Keratinocyte (primary cell): ENCODE measurements around the gene OR51S1. TPM values are rescaled to one million over a fixed set of nuclear protein-coding genes. Genes with fewer than 3 reads are reported as not detected.

Source experiments
- DNase-seq: peaks from one replicate; pipeline ENCODE4 v3.0.0-alpha.2; 2011; ENCODE audit warnings: low read depth, missing footprints, low spot score
- FAIRE-seq: peaks from 2 replicates; lab custom pipeline; 2011; peaks lifted over from hg19 to GRCh38; lab: Jason Lieb, UNC
- H2AFZ ChIP-seq: 2 replicates; pipeline ENCODE4 v1.6.0; 2012; ENCODE audit warnings: low read length, control low read depth, inconsistent platforms; ENCODE audit not compliant: control insufficient read depth
- H3K27ac ChIP-seq: 2 replicates; pipeline ENCODE4 v1.5.1; 2011; ENCODE audit warnings: low read length; ENCODE audit not compliant: control insufficient read depth, insufficient read depth
- H3K27me3 ChIP-seq: 3 replicates; pipeline ENCODE4 v1.6.0; 2011; ENCODE audit warnings: low read length; ENCODE audit not compliant: control insufficient read depth, insufficient read depth; ENCODE audit errors: extremely low read depth
- H3K36me3 ChIP-seq, 2 experiments: 2 replicates in 1 of 2; 3 replicates in 1 of 2; pipeline ENCODE4 v1.5.1; 2011; ENCODE audit warnings: low read length in 2 of 2, mild to moderate bottlenecking in 1 of 2; ENCODE audit not compliant: control insufficient read depth in 2 of 2, insufficient read depth in 2 of 2; ENCODE audit errors: extremely low read depth in 1 of 2
- H3K4me1 ChIP-seq: 3 replicates; pipeline ENCODE4 v1.5.1; 2011; ENCODE audit warnings: low read length; ENCODE audit not compliant: control insufficient read depth, insufficient read depth; ENCODE audit errors: extremely low read depth
- H3K4me2 ChIP-seq: 3 replicates; pipeline ENCODE4 v1.6.0; 2011; ENCODE audit warnings: low read depth, low read length; ENCODE audit not compliant: control insufficient read depth, insufficient read depth; ENCODE audit errors: extremely low read depth
- H3K4me3 ChIP-seq, 3 experiments: fragments of 200-600 bp in 1 of 3; sonication (generic) in 1 of 3; 2 replicates in 2 of 3; 3 replicates in 1 of 3; pipeline ENCODE4 v1.5.1; 2011 to 2016; ENCODE audit warnings: low read length in 3 of 3, mild to moderate bottlenecking in 3 of 3, control low read depth in 2 of 3, inconsistent platforms in 1 of 3, low read depth in 1 of 3, mixed read lengths in 1 of 3, mixed run types in 1 of 3, moderate library complexity in 1 of 3; ENCODE audit not compliant: control insufficient read depth in 2 of 3, insufficient read depth in 2 of 3; ENCODE audit errors: extremely low read depth in 1 of 3
- H3K79me2 ChIP-seq: 2 replicates; pipeline ENCODE4 v1.6.0; 2012; ENCODE audit warnings: low read length; ENCODE audit not compliant: control insufficient read depth, insufficient read depth
- H3K9ac ChIP-seq: 3 replicates; pipeline ENCODE4 v1.6.0; 2011; ENCODE audit warnings: low read length; ENCODE audit not compliant: control insufficient read depth, insufficient read depth; ENCODE audit errors: extremely low read depth
- H3K9me1 ChIP-seq: 3 replicates; pipeline ENCODE4 v1.6.0; 2011; ENCODE audit warnings: low read length; ENCODE audit not compliant: control insufficient read depth, insufficient read depth; ENCODE audit errors: extremely low read depth
- H3K9me3 ChIP-seq: 2 replicates; pipeline ENCODE4 v1.5.1; 2012; ENCODE audit warnings: low read depth, low read length; ENCODE audit not compliant: control insufficient read depth
- H4K20me1 ChIP-seq: 3 replicates; pipeline ENCODE4 v1.6.0; 2011; ENCODE audit warnings: low read length; ENCODE audit not compliant: control insufficient read depth, insufficient read depth; ENCODE audit errors: extremely low read depth
- EZH2 ChIP-seq: IDR thresholded peaks from one replicate; pipeline ENCODE4 v1.6.1; 2012; ENCODE audit warnings: inconsistent platforms, mild to moderate bottlenecking, low read length, moderate library complexity
- dilution Hi-C: fragments of 300-500 bp; cut with MboI; formaldehyde crosslinking; loops from one replicate; pipeline ENCODE4 v1.7.0; 2020; ENCODE audit warnings: low sequenced_read_pairs; ENCODE audit not compliant: extremely low pct_ligation_motif_present
- polyA plus RNA-seq, 5 experiments: library from polyadenylated mRNA; depleted of rRNA in 3 of 5; stranded (reverse) in 3 of 5; stranded (forward) in 1 of 5; unstranded in 1 of 5; fragments of >200 nt; gene quantifications; 1 replicate in 1 of 5; 2 replicates in 3 of 5; 3 replicates in 1 of 5; pipeline versions ENCODE4 v1.2.1 to v1.2.3, GENCODE V29; 2011 to 2012; ENCODE audit warnings: missing spikeins in 2 of 5, low read depth in 1 of 5, low replicate concordance in 1 of 5
- TF ChIP-seq, protein P1 (sequence below), 3 experiments: IDR thresholded peaks in 1 of 3; conservative IDR thresholded peaks in 1 of 3; optimal IDR thresholded peaks in 1 of 3; 2 replicates in 2 of 3; 3 replicates in 1 of 3; pipeline versions ENCODE3 to v1.5.1; 2011; ENCODE audit warnings: low read length in 3 of 3, mild to moderate bottlenecking in 3 of 3, moderate library complexity in 2 of 3, control low read depth in 1 of 3, inconsistent platforms in 1 of 3; ENCODE audit not compliant: insufficient read depth in 2 of 3; ENCODE audit errors: extremely low read depth in 1 of 3

Gene OR51S1
- polyA plus RNA-seq, 1 donor (not counting 4 experiments of a cell fraction or from before 2014, with no cell fraction given) = not detected

DNA sequence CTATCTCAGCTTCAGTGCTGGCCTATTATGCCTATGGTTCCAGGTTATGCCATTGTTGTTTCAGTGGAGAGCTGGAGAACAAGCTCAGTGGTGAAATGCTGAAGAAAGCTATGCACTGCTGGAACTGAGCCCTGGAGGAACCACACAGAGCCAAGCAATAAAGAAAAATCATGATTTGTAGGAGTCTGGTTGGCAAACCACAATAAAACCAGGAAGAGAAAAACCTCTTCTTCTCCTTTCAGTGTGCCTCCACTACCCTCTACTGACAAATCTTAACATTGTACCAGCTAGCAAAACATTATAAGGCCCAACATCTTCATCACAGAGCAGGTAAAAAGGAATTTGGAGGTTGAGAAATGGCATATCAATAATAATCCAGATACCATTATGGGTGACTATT is 22.6 kb downstream of the OR51S1 start:
- H3K36me3 ChIP-seq = no peaks in the 10 kb centered on the region
- dilution Hi-C loops = no loop called here

GRCh38 chr11:4825132-4825531 is 23.9 kb downstream of the OR51S1 start:
- Histone ChIP-seq H3K9ac (no peak overlapping the region), H3K9me3 (no peaks in the 10 kb centered on the region)
- dilution Hi-C loops = no loop called here

More for the DNA sequence above, 22.6 kb downstream of the OR51S1 start:
- DNase-seq (no peak), FAIRE-seq (no peak)
- Histone ChIP-seq H3K9me3 (no peaks in the 10 kb centered on the region), H3K4me1 (no peaks in the 10 kb centered on the region), H3K9me1 (no peaks in the 10 kb centered on the region), H4K20me1 (no peaks in the 10 kb centered on the region), H3K27ac (no peak overlapping the region), H3K4me2 (no peak overlapping the region), H3K4me3 (no peak overlapping the region), H3K79me2 (no peaks in the 10 kb centered on the region), H3K27me3 (no peaks in the 10 kb centered on the region), H3K9ac (no peak overlapping the region), H2AFZ (no peak overlapping the region)
- no peak for TF ChIP-seq EZH2
- TF ChIP-seq, protein P1, sequence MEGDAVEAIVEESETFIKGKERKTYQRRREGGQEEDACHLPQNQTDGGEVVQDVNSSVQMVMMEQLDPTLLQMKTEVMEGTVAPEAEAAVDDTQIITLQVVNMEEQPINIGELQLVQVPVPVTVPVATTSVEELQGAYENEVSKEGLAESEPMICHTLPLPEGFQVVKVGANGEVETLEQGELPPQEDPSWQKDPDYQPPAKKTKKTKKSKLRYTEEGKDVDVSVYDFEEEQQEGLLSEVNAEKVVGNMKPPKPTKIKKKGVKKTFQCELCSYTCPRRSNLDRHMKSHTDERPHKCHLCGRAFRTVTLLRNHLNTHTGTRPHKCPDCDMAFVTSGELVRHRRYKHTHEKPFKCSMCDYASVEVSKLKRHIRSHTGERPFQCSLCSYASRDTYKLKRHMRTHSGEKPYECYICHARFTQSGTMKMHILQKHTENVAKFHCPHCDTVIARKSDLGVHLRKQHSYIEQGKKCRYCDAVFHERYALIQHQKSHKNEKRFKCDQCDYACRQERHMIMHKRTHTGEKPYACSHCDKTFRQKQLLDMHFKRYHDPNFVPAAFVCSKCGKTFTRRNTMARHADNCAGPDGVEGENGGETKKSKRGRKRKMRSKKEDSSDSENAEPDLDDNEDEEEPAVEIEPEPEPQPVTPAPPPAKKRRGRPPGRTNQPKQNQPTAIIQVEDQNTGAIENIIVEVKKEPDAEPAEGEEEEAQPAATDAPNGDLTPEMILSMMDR (optimal IDR thresholded peaks at IDR 0.05 in 1 of 3, IDR thresholded peaks at IDR 0.05 in 1 of 3, conservative IDR thresholded peaks at IDR 0.05 in 1 of 3; ENCODE audit: extremely low read depth in 1 of 3, insufficient read depth in 2 of 3, low read length in 3 of 3) = peak in 2 of 3 experiments; percentile 37 to 49

More at GRCh38 chr11:4825132-4825531, 23.9 kb downstream of the OR51S1 start:
- Histone ChIP-seq H3K4me3 (no peak overlapping the region), H3K9me1 (no peaks in the 10 kb centered on the region), H3K27ac (no peak overlapping the region), H4K20me1 (no peaks in the 10 kb centered on the region), H3K4me1 (no peaks in the 10 kb centered on the region), H3K36me3 (no peaks in the 10 kb centered on the region), H2AFZ (no peak overlapping the region), H3K4me2 (no peak overlapping the region), H3K79me2 (no peaks in the 10 kb centered on the region), H3K27me3 (no peaks in the 10 kb centered on the region)
- DNase-seq = no peak
- no peak for FAIRE-seq
- no peak for TF ChIP-seq EZH2
- TF ChIP-seq, protein P1 (optimal IDR thresholded peaks at IDR 0.05 in 1 of 3, IDR thresholded peaks at IDR 0.05 in 1 of 3, conservative IDR thresholded peaks at IDR 0.05 in 1 of 3; ENCODE audit: extremely low read depth in 1 of 3, insufficient read depth in 2 of 3, low read length in 3 of 3) = no peak
